Upper lobe of left lung (tissue), 4 donors: ENCODE data around the gene NOL3.
A peak's percentile ranks its signal among the peaks of the same experiment; 100 is the strongest.

Experiments used
- EP300 ChIP-seq, 4 donors: sonication (generic); formaldehyde crosslinking; IDR thresholded peaks; one replicate each; pipeline ENCODE4 v1.5.1; 2017; ENCODE audit warnings: antibody characterized with exemption in 4 of 4, control low read depth in 2 of 4
- POLR2A ChIP-seq, 4 donors: fragments of 450-650 bp; IDR thresholded peaks; one replicate each; pipeline ENCODE4 v1.5.1; 2016 to 2017; ENCODE audit warnings: antibody characterized with exemption in 4 of 4, mild to moderate bottlenecking in 2 of 4
- TF ChIP-seq, protein P1 (sequence below), 6 experiments: fragments of 450-650 bp in 4 of 6; fragments of 200-600 bp in 2 of 6; sonication (generic) in 2 of 6; IDR thresholded peaks; one replicate each; pipeline ENCODE4 v1.5.1; 2016 to 2019; ENCODE audit warnings: antibody characterized with exemption in 6 of 6

- TF ChIP-seq, protein P1, sequence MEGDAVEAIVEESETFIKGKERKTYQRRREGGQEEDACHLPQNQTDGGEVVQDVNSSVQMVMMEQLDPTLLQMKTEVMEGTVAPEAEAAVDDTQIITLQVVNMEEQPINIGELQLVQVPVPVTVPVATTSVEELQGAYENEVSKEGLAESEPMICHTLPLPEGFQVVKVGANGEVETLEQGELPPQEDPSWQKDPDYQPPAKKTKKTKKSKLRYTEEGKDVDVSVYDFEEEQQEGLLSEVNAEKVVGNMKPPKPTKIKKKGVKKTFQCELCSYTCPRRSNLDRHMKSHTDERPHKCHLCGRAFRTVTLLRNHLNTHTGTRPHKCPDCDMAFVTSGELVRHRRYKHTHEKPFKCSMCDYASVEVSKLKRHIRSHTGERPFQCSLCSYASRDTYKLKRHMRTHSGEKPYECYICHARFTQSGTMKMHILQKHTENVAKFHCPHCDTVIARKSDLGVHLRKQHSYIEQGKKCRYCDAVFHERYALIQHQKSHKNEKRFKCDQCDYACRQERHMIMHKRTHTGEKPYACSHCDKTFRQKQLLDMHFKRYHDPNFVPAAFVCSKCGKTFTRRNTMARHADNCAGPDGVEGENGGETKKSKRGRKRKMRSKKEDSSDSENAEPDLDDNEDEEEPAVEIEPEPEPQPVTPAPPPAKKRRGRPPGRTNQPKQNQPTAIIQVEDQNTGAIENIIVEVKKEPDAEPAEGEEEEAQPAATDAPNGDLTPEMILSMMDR (IDR thresholded peaks at IDR 0.05) = peak in 2 of 6 experiments; percentile 17 to 25
- TF ChIP-seq EP300 (IDR thresholded peaks at IDR 0.05) (no peak), POLR2A (IDR thresholded peaks at IDR 0.05) (peak in 2 of 4 donors; percentile 35 to 73)
These were observed 13.5 kb downstream of the NOL3 start, which contains the start of gene MATCAP1 for GRCh38 chr16:67183627-67184452.
